Neural progenitor cell (in vitro differentiated cells): Measurements from ENCODE around the gene LRP1.

Experiments used
- EZH2phosphoT487 ChIP-seq: fragments of 200-600 bp; sonication (generic); IDR thresholded peaks from 2 replicates; pipeline ENCODE4 v1.6.1; 2017; ENCODE audit warnings: antibody characterized with exemption
- TF ChIP-seq, protein P1 (sequence below): fragments of 200-600 bp; sonication (generic); IDR thresholded peaks from 2 replicates; pipeline ENCODE4 v1.5.1; 2017; ENCODE audit warnings: antibody characterized with exemption, mild to moderate bottlenecking

- no peak for TF ChIP-seq EZH2phosphoT487
- TF ChIP-seq, protein P1, sequence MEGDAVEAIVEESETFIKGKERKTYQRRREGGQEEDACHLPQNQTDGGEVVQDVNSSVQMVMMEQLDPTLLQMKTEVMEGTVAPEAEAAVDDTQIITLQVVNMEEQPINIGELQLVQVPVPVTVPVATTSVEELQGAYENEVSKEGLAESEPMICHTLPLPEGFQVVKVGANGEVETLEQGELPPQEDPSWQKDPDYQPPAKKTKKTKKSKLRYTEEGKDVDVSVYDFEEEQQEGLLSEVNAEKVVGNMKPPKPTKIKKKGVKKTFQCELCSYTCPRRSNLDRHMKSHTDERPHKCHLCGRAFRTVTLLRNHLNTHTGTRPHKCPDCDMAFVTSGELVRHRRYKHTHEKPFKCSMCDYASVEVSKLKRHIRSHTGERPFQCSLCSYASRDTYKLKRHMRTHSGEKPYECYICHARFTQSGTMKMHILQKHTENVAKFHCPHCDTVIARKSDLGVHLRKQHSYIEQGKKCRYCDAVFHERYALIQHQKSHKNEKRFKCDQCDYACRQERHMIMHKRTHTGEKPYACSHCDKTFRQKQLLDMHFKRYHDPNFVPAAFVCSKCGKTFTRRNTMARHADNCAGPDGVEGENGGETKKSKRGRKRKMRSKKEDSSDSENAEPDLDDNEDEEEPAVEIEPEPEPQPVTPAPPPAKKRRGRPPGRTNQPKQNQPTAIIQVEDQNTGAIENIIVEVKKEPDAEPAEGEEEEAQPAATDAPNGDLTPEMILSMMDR = no peak
These were observed 35.3 kb upstream of the LRP1 start for GRCh38 chr12:57092876-57093414.
